ENCODE results near the gene PMP22. TPM values are rescaled to one million over a fixed set of nuclear protein-coding genes. Genes with fewer than 3 reads are reported as not detected.
A peak's percentile ranks its signal among the peaks of the same experiment; 100 is the strongest.
"Not testable (repeated sequence)": the region's sequence is repeated elsewhere in the genome, so short reads cannot be mapped to it uniquely, and the experiment has no call there.

PMP22 gene
- total RNA-seq, 1 experiment from 2014 or later: 2.6 TPM

- Histone ChIP-seq H3K36me3 (ENCODE audit: low read depth) (no peaks in the 10 kb centered on the region), H3K9me3 (ENCODE audit: insufficient read depth, low read depth) (no peaks in the 10 kb centered on the region), H3K4me3 (no peak overlapping the region), H2AFZ (no peak overlapping the region), H3K27me3 (ENCODE audit: insufficient read depth, low read depth) (peaks cover 3% of the 10 kb centered on the region), H4K20me1 (ENCODE audit: insufficient read depth) (no peaks in the 10 kb centered on the region), H3K9me2 (ENCODE audit: insufficient read depth) (no peaks in the 10 kb centered on the region), H3F3A (ENCODE audit: insufficient read depth, low read depth) (no peaks in the 10 kb centered on the region), H3K27ac (no peak overlapping the region), H3K4me1 (replicated peaks; ENCODE audit: insufficient read depth) (no peaks in the 10 kb centered on the region), H3K4me2 (no peak overlapping the region), H3K79me2 (ENCODE audit: low read depth) (no peaks in the 10 kb centered on the region)
- no peak for DNase-seq
- no TSS peak for BruUV-seq (replicated peaks)
- POLR2A ChIA-PET (ENCODE audit: unreplicated experiment): no interaction called here
- TF ChIP-seq EZH2 (IDR thresholded peaks at IDR 0.05; ENCODE audit: low read depth) (no peak), CTCF (conservative IDR thresholded peaks at IDR 0.05) (no peak)
- CTCF ChIA-PET: no interaction called here
- intact Hi-C loops (cut with micrococcal nuclease; ENCODE audit: unreplicated experiment): no loop called here
Measured at GRCh38 chr17:15216481-15216880, 48.6 kb downstream of the PMP22 start.

- ChIA-PET POLR2A (ENCODE audit: unreplicated experiment) (no interaction called here), CTCF (no interaction called here)
- H3K36me3 ChIP-seq (ENCODE audit: low read depth): no peaks in the 10 kb centered on the region
- H3K79me2 ChIP-seq (ENCODE audit: low read depth): no peaks in the 10 kb centered on the region
- no peaks in the 10 kb centered on the region for H3F3A ChIP-seq (ENCODE audit: insufficient read depth, low read depth)
- no peaks in the 10 kb centered on the region for H3K4me1 ChIP-seq (replicated peaks; ENCODE audit: insufficient read depth)
- DNase-seq: no peak
- no peak overlapping the region for H2AFZ ChIP-seq
- no peak overlapping the region for H3K4me2 ChIP-seq
- intact Hi-C loops (cut with micrococcal nuclease; ENCODE audit: unreplicated experiment): no loop called here
- no TSS peak for BruUV-seq (replicated peaks)
- H3K27ac ChIP-seq: no peak overlapping the region
- no peaks in the 10 kb centered on the region for H3K9me2 ChIP-seq (ENCODE audit: insufficient read depth)
- no peaks in the 10 kb centered on the region for H4K20me1 ChIP-seq (ENCODE audit: insufficient read depth)
- TF ChIP-seq CTCF (conservative IDR thresholded peaks at IDR 0.05) (peak; percentile 42; the same call in 1 of the 2 replicates), EZH2 (IDR thresholded peaks at IDR 0.05; ENCODE audit: low read depth) (no peak)
- H3K9me3 ChIP-seq (ENCODE audit: insufficient read depth, low read depth): no peaks in the 10 kb centered on the region
- H3K27me3 ChIP-seq (ENCODE audit: insufficient read depth, low read depth): peaks cover 3% of the 10 kb centered on the region
- H3K4me3 ChIP-seq: no peak overlapping the region
Measured at GRCh38 chr17:15213381-15214087, 51.6 kb downstream of the PMP22 start.

- Histone ChIP-seq H3K9me2 (ENCODE audit: insufficient read depth) (no peaks in the 10 kb centered on the region), H3K4me3 (no peak overlapping the region)
- CTCF ChIA-PET: interaction anchor here (0.6 kb wide), 1 partner anchor 19 kb away, joined by 8 read pairs; no protein-coding TSS in a partner anchor
Measured at GRCh38 chr17:15210247-15210646, 54.9 kb downstream of the PMP22 start.

GRCh38 chr17:15203062-15203461 lies 62.1 kb downstream of the PMP22 start:
- BruUV-seq (replicated peaks); intact Hi-C loops (cut with micrococcal nuclease; ENCODE audit: unreplicated experiment); CTCF ChIA-PET: not testable (repeated sequence)

More at GRCh38 chr17:15210247-15210646, 54.9 kb downstream of the PMP22 start:
- no peaks in the 10 kb centered on the region for H4K20me1 ChIP-seq (ENCODE audit: insufficient read depth)
- H2AFZ ChIP-seq: no peak overlapping the region
- DNase-seq: no peak
- no TSS peak for BruUV-seq (replicated peaks)
- TF ChIP-seq EZH2 (IDR thresholded peaks at IDR 0.05; ENCODE audit: low read depth) (no peak), CTCF (conservative IDR thresholded peaks at IDR 0.05) (no peak)
- H3K27me3 ChIP-seq (ENCODE audit: insufficient read depth, low read depth): no peaks in the 10 kb centered on the region; the same call in 1 of the 2 replicates
- no peaks in the 10 kb centered on the region for H3K9me3 ChIP-seq (ENCODE audit: insufficient read depth, low read depth)
- H3F3A ChIP-seq (ENCODE audit: insufficient read depth, low read depth): no peaks in the 10 kb centered on the region
- H3K4me2 ChIP-seq: no peak overlapping the region
- H3K27ac ChIP-seq: no peak overlapping the region
- H3K4me1 ChIP-seq (replicated peaks; ENCODE audit: insufficient read depth): no peaks in the 10 kb centered on the region
- POLR2A ChIA-PET (ENCODE audit: unreplicated experiment): no interaction called here
- H3K36me3 ChIP-seq (ENCODE audit: low read depth): no peaks in the 10 kb centered on the region
- no peaks in the 10 kb centered on the region for H3K79me2 ChIP-seq (ENCODE audit: low read depth)
- intact Hi-C loops (cut with micrococcal nuclease; ENCODE audit: unreplicated experiment): no loop called here

GRCh38 chr17:15200574-15200973 lies 64.6 kb downstream of the PMP22 start:
- intact Hi-C loops (cut with micrococcal nuclease; ENCODE audit: unreplicated experiment); H3K9me3 ChIP-seq (ENCODE audit: insufficient read depth, low read depth); DNase-seq; H3K27me3 ChIP-seq (ENCODE audit: insufficient read depth, low read depth); BruUV-seq (replicated peaks); CTCF ChIA-PET; POLR2A ChIA-PET (ENCODE audit: unreplicated experiment); H3K36me3 ChIP-seq (ENCODE audit: low read depth); H2AFZ ChIP-seq; H3K79me2 ChIP-seq (ENCODE audit: low read depth); H3F3A ChIP-seq (ENCODE audit: insufficient read depth, low read depth); H3K4me1 ChIP-seq (replicated peaks; ENCODE audit: insufficient read depth); H3K9me2 ChIP-seq (ENCODE audit: insufficient read depth); H3K27ac ChIP-seq; H4K20me1 ChIP-seq (ENCODE audit: insufficient read depth); H3K4me2 ChIP-seq; H3K4me3 ChIP-seq: not testable (repeated sequence)

More at GRCh38 chr17:15203062-15203461, 62.1 kb downstream of the PMP22 start:
- H3K4me2 ChIP-seq; H3K9me2 ChIP-seq (ENCODE audit: insufficient read depth); H3K27ac ChIP-seq; H3K4me1 ChIP-seq (replicated peaks; ENCODE audit: insufficient read depth); POLR2A ChIA-PET (ENCODE audit: unreplicated experiment); H3K27me3 ChIP-seq (ENCODE audit: insufficient read depth, low read depth); H3K4me3 ChIP-seq; H2AFZ ChIP-seq; H4K20me1 ChIP-seq (ENCODE audit: insufficient read depth); H3F3A ChIP-seq (ENCODE audit: insufficient read depth, low read depth); DNase-seq; H3K36me3 ChIP-seq (ENCODE audit: low read depth); H3K9me3 ChIP-seq (ENCODE audit: insufficient read depth, low read depth); H3K79me2 ChIP-seq (ENCODE audit: low read depth): not testable (repeated sequence)

All from PC-9 (cell line).